Right lobe of liver (tissue), 4 donors: ENCODE measurements around the gene IFNA7.

Source experiments
- CTCF ChIP-seq, 4 donors: fragments of 200-600 bp in 3 of 4; fragments of 450-650 bp in 1 of 4; IDR thresholded peaks; one replicate each; pipeline versions ENCODE4 v1.5.1 to v1.8.0; 2016 to 2022; ENCODE audit warnings: antibody characterized with exemption in 4 of 4, mild to moderate bottlenecking in 2 of 4
- POLR2A ChIP-seq: fragments of 450-650 bp; IDR thresholded peaks from one replicate; pipeline ENCODE4 v1.6.1; 2017; ENCODE audit warnings: antibody characterized with exemption, mild to moderate bottlenecking
- donor health status: DM: no; HTN: no; CAD: no.
- donor health status: DM: no; HTN: no; CAD: no.
- donor health status: DM: no; HTN: yes; CAD: no.

GRCh38 chr9:21239911-21240310, 37.9 kb upstream of the IFNA7 start, which contains the start of gene IFNA14:
- TF ChIP-seq CTCF (IDR thresholded peaks at IDR 0.05) (no peak), POLR2A (no peak)
